Thyroid gland (tissue), 4 donors: ENCODE measurements around the gene NRDC.

ENCODE experiments used
- CTCF ChIP-seq, 6 experiments: fragments of 200-600 bp in 3 of 6; fragments of 450-650 bp in 3 of 6; sonication (generic) in 3 of 6; IDR thresholded peaks; one replicate each; pipeline ENCODE4 v1.5.1; 2016 to 2019; ENCODE audit warnings: antibody characterized with exemption in 6 of 6, mild to moderate bottlenecking in 2 of 6, inconsistent platforms in 1 of 6, moderate library complexity in 1 of 6
- POLR2A ChIP-seq, 2 donors: fragments of 450-650 bp; IDR thresholded peaks; one replicate each; pipeline ENCODE4 v1.6.1; 2017; ENCODE audit warnings: antibody characterized with exemption in 2 of 2, mild to moderate bottlenecking in 2 of 2, moderate library complexity in 1 of 2

GRCh38 chr1:51789342-51789741 is 89.2 kb downstream of the NRDC start:
- TF ChIP-seq CTCF (IDR thresholded peaks at IDR 0.05) = no peak
- TF ChIP-seq POLR2A (IDR thresholded peaks at IDR 0.05) = no peak
